ENCODE measurements around the gene ZBTB8A.

ZBTB8A gene

DNA sequence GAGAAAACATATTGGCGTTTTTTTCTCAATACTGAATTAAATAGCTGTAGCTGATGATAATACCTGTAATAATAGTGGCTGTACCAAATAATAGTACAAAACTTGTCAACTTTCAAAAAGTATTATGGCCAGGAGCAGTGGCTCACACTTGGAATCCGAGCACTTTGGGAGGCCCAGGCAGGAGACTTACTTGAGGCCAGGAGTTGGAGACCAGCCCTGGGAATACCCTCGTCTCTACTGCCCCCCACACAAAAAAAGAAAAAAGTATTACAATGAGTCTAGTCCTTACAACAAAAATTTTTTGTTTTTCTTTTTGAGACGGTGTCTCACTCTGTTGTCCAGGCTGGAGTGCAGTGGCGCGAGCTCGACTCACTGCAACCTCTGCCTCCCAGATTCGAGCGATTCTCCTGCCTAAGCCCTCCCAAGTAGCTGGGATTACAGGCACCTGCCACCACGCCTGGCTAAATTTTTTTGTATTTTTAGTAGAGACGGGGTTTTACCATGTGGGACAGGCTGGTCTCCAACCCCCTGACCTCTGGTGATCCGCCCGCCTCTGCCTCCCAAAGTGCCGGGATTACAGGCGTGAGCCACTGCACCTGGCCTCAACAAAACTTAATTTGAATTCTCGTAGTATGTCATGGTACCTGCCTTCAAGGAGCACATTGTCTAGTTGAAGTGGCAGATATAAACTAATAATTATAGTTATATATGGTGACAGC lies 113.2 kb downstream of the ZBTB8A start:
- DNase-seq (ENCODE audit: low spot score): no peak

Data from SW480 (cell line).